Measurements from ENCODE around the gene PIK3R5.

The PIK3R5 gene

DNA sequence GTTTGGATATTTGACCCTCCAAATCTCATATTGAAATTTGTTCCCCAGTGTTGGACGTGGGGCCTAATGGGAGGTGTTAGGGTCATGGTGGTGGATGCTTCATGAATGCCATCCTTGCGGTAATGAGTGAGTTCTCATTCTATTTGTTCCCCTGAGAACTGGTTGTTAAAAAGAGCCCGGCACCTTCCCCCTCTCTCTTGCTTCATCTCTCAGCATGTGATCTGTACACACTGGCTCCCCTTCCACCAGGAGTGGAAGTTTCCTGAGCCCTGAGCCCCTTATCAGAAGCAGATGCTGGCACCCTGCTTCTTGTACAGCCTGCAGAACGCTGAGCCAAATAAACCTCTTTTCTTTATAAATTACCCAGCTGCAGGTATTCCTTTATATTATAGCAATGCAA lies 123.7 kb downstream of the PIK3R5 start:
- H3K9me3 ChIP-seq (ENCODE audit: severe bottlenecking): no peaks in the 10 kb centered on the region
- TF ChIP-seq, protein P1, sequence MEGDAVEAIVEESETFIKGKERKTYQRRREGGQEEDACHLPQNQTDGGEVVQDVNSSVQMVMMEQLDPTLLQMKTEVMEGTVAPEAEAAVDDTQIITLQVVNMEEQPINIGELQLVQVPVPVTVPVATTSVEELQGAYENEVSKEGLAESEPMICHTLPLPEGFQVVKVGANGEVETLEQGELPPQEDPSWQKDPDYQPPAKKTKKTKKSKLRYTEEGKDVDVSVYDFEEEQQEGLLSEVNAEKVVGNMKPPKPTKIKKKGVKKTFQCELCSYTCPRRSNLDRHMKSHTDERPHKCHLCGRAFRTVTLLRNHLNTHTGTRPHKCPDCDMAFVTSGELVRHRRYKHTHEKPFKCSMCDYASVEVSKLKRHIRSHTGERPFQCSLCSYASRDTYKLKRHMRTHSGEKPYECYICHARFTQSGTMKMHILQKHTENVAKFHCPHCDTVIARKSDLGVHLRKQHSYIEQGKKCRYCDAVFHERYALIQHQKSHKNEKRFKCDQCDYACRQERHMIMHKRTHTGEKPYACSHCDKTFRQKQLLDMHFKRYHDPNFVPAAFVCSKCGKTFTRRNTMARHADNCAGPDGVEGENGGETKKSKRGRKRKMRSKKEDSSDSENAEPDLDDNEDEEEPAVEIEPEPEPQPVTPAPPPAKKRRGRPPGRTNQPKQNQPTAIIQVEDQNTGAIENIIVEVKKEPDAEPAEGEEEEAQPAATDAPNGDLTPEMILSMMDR (IDR thresholded peaks at IDR 0.05; ENCODE audit: low read depth, low read length): no peak
- no peak overlapping the region for H3K27ac ChIP-seq
- no peaks in the 10 kb centered on the region for H3K27me3 ChIP-seq (ENCODE audit: insufficient read depth, low read depth, severe bottlenecking)
- no peaks in the 10 kb centered on the region for H3K36me3 ChIP-seq
- no peak for DNase-seq
- no peak overlapping the region for H3K4me3 ChIP-seq (ENCODE audit: low read depth, low read length)

DNA sequence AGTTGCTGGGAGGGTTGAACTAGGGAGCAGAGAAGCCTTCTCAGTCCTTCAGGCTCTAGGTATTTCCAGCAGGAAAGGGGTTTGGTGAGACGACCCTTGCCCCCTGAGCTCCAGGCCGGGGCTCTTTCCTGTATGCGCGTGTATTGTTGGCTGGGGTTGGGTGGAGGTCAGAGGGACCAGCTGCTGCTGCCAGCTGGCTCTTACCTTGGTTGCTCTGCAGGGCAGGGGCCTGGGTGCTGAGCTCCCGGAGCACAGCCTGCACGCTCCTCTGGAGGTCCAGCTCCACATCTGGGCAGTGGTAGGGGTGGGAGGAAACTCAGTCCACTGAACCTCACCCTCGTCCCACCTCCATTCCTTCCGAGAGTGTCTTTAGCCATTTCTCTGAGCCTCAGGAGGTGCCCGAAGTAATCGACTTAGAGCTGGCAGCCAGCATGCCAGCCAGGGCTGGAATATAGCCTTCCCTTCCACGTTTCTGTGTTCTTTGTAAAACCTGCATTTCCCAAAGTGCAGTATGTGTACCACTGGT lies 126.0 kb downstream of the PIK3R5 start:
- no peaks in the 10 kb centered on the region for H3K27me3 ChIP-seq (ENCODE audit: insufficient read depth, low read depth, severe bottlenecking)
- H3K4me3 ChIP-seq (ENCODE audit: low read depth, low read length): no peak overlapping the region
- no peaks in the 10 kb centered on the region for H3K9me3 ChIP-seq (ENCODE audit: severe bottlenecking)
- no peak overlapping the region for H3K27ac ChIP-seq
- TF ChIP-seq, protein P1 (IDR thresholded peaks at IDR 0.05; ENCODE audit: low read depth, low read length): no peak
- no peaks in the 10 kb centered on the region for H3K36me3 ChIP-seq
- DNase-seq: no peak

DNA sequence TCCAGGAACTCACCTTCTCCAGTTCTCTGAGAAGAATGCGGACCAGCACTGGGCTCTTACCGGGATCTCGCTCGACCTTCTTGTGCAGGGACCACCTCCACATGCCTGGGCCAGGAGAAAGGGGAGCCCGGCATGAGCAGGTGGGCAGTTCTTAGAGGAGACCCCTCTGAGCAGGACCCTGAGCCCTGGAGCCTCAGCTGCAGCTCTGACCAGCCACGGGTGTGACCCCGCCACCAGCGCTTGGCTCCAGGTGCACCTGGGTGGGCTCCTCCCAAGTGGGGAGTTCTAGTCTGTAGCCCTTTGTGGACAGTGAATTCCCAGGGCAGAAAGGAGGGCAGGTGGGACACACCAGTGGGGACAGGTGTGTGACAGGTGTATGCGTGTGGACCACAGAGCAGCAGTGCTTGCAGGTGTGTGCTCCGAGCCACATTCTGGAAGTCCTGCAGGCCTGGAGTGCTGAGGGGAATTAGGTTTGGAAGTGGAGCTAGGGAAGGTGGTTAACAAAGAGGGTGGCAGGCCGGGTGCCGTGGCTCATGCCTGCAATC lies 126.9 kb downstream of the PIK3R5 start:
- TF ChIP-seq, protein P1 (IDR thresholded peaks at IDR 0.05; ENCODE audit: low read depth, low read length): no peak
- no peaks in the 10 kb centered on the region for H3K27me3 ChIP-seq (ENCODE audit: insufficient read depth, low read depth, severe bottlenecking)
- H3K36me3 ChIP-seq: no peaks in the 10 kb centered on the region
- no peak for DNase-seq
- no peak overlapping the region for H3K4me3 ChIP-seq (ENCODE audit: low read depth, low read length)
- no peak overlapping the region for H3K27ac ChIP-seq
- H3K9me3 ChIP-seq (ENCODE audit: severe bottlenecking): no peaks in the 10 kb centered on the region

DNA sequence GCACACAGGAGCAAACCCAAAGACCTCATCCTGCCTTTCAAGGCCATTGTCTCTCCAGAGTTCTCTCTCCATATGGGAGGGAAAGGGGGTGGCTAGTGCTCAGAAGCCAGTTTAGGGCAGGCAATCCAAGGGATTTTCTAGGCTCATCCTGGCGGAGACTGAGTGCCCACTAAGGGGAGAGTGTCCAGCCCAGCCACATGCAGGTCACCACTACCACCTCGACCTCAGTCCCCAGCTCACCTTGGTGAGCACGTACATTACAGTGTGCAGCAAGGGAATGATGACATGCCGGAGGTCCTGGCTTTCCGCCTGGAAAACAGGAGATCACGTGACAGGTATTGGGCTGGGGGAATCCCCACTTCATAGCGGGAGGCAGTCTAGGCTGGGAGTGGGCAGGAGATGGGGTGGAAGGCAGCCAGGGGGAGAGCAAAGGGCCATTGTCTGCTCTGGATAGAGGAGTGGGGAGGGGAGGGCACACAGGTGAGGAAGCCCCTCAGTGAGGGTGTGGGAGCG lies 127.9 kb downstream of the PIK3R5 start:
- no peak for DNase-seq
- TF ChIP-seq, protein P1 (IDR thresholded peaks at IDR 0.05; ENCODE audit: low read depth, low read length): no peak
- H3K27ac ChIP-seq: no peak overlapping the region
- no peak overlapping the region for H3K4me3 ChIP-seq (ENCODE audit: low read depth, low read length)
- H3K27me3 ChIP-seq (ENCODE audit: insufficient read depth, low read depth, severe bottlenecking): no peaks in the 10 kb centered on the region
- H3K9me3 ChIP-seq (ENCODE audit: severe bottlenecking): no peaks in the 10 kb centered on the region
- H3K36me3 ChIP-seq: no peaks in the 10 kb centered on the region

DNA sequence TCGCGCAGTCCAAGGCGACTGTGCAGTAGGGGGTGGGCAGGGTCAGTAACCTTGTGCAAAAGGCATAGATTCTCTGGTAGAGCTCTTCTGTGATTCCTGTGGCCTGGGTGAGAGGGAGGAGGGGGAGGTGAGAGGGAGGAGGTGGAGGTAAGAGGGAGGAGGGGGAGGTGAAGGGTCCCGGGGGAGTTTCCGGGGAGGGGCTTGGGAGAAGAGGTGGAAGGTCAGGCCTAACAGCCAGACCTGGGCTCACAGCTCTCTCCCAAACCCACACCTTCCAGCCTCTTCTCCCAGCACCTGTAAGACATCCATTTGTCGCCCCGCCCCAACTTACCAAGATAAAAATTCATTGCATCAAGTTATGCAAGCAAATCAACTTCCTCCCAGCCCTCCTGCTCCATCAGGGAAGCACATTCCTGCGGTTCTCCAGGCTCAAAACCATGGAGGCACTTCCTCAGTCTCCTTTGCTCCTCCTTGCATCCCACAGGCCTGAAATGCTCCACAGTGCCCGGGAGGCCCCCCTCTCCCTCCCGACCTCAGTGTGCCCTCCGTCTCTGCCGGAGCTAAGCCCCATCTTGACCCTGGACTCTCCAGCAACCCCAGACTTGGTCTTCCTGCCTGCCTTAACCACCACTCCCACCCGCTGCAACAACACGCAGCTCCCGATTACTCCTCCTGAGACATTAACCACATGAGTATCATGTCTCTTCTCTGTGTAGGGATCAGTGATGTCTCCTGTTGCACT lies 128.5 kb downstream of the PIK3R5 start:
- Histone ChIP-seq H3K27ac (no peak overlapping the region), H3K9me3 (ENCODE audit: severe bottlenecking) (no peaks in the 10 kb centered on the region), H3K36me3 (no peaks in the 10 kb centered on the region), H3K4me3 (ENCODE audit: low read depth, low read length) (no peak overlapping the region), H3K27me3 (ENCODE audit: insufficient read depth, low read depth, severe bottlenecking) (no peaks in the 10 kb centered on the region)
- TF ChIP-seq, protein P1 (IDR thresholded peaks at IDR 0.05; ENCODE audit: low read depth, low read length): no peak
- no peak for DNase-seq
